H1 (cell line): ENCODE results near the gene SGMS2. TPM values are rescaled to one million over a fixed set of nuclear protein-coding genes. Genes with fewer than 3 reads are reported as not detected.

Source experiments
- CTCF ChIA-PET: fragments of 300-600 bp; sonication (Branson Sonifier 250); formaldehyde crosslinking; loops from one replicate; lab custom pipeline; 2021; ENCODE audit not compliant: partially characterized antibody; lab: Charles Lee
- POLR2A ChIA-PET: fragments of 300-600 bp; sonication (Branson Sonifier 250); formaldehyde crosslinking; loops from one replicate; lab custom pipeline; 2021; ENCODE audit warnings: inconsistent platforms; ENCODE audit not compliant: partially characterized antibody; lab: Charles Lee
- DNase-seq, 2 experiments: peaks; one replicate each; pipeline versions ENCODE4 v3.0.0 to v3.0.0-alpha.2; 2010 to 2022; ENCODE audit warnings: low spot score in 2 of 2, low read depth in 1 of 2, mixed read lengths in 1 of 2
- FAIRE-seq: peaks from 2 replicates; lab custom pipeline; 2011; peaks lifted over from hg19 to GRCh38; lab: Jason Lieb, UNC
- H2AFZ ChIP-seq: 2 replicates; pipeline ENCODE4 v1.8.1; 2012; ENCODE audit warnings: low read length, inconsistent platforms
- H2AK5ac ChIP-seq: 2 replicates; pipeline ENCODE4 v1.6.1; 2013; ENCODE audit warnings: low read depth, low read length
- H2BK120ac ChIP-seq: replicated peaks from 2 replicates; pipeline ENCODE3; 2013; ENCODE audit warnings: low read depth, low read length, inconsistent platforms
- H2BK12ac ChIP-seq: 2 replicates; pipeline ENCODE4 v1.6.1; 2013; ENCODE audit warnings: low read depth, low read length
- H2BK15ac ChIP-seq: 2 replicates; pipeline ENCODE4 v1.6.1; 2013; ENCODE audit warnings: low read length
- H2BK20ac ChIP-seq: 2 replicates; pipeline ENCODE4 v1.6.1; 2013; ENCODE audit warnings: low read length
- H2BK5ac ChIP-seq: 2 replicates; pipeline ENCODE4 v1.6.1; 2013; ENCODE audit warnings: low read depth, low read length
- H3K14ac ChIP-seq: 2 replicates; pipeline ENCODE4 v1.6.1; 2013; ENCODE audit warnings: inconsistent platforms; ENCODE audit not compliant: insufficient read length
- H3K18ac ChIP-seq: 2 replicates; pipeline ENCODE4 v1.6.1; 2013; ENCODE audit warnings: low read length; ENCODE audit errors: extremely low read depth
- H3K23ac ChIP-seq: 2 replicates; pipeline ENCODE4 v1.6.1; 2013; ENCODE audit warnings: inconsistent platforms; ENCODE audit not compliant: insufficient read length
- H3K23me2 ChIP-seq: 2 replicates; pipeline ENCODE4 v1.6.1; 2013; ENCODE audit warnings: low read depth, low read length
- H3K27ac ChIP-seq: 2 replicates; pipeline ENCODE4 v1.6.1; 2011; ENCODE audit warnings: low read depth, low read length, inconsistent platforms
- H3K27me3 ChIP-seq, 4 experiments: replicated peaks in 1 of 4; 1 replicate in 1 of 4; 2 replicates in 3 of 4; pipeline versions ENCODE4 v1.6.1 to v1.8.1; 2011 to 2013; ENCODE audit warnings: low read length in 3 of 4, mild to moderate bottlenecking in 3 of 4, inconsistent platforms in 2 of 4, mixed read lengths in 2 of 4, moderate library complexity in 1 of 4; ENCODE audit not compliant: control insufficient read depth in 3 of 4, insufficient read depth in 3 of 4; ENCODE audit errors: extremely low read depth in 1 of 4
- H3K36me3 ChIP-seq, 4 experiments: 2 replicates each; pipeline versions ENCODE4 v1.6.1 to v1.8.1; 2011 to 2013; ENCODE audit warnings: mild to moderate bottlenecking in 4 of 4, low read length in 3 of 4, moderate library complexity in 2 of 4, control low read depth in 1 of 4, inconsistent platforms in 1 of 4; ENCODE audit not compliant: insufficient read depth in 4 of 4, control insufficient read depth in 2 of 4
- H3K4ac ChIP-seq: replicated peaks from 2 replicates; pipeline ENCODE3; 2013; ENCODE audit warnings: low read length, low read depth, mixed read lengths, inconsistent platforms; ENCODE audit not compliant: insufficient read length
- H3K4me1 ChIP-seq, 4 experiments: replicated peaks in 1 of 4; 1 replicate in 1 of 4; 2 replicates in 3 of 4; pipeline versions ENCODE4 v1.6.1 to v1.8.1; 2011 to 2013; ENCODE audit warnings: low read length in 3 of 4, inconsistent platforms in 2 of 4, mixed read lengths in 1 of 4; ENCODE audit not compliant: insufficient read depth in 4 of 4, control insufficient read depth in 3 of 4
- H3K4me2 ChIP-seq, 2 experiments: 2 replicates each; pipeline versions ENCODE4 v1.6.1 to v1.8.1; 2011 to 2013; ENCODE audit warnings: low read depth in 2 of 2, low read length in 2 of 2, control low read depth in 1 of 2, inconsistent platforms in 1 of 2, mild to moderate bottlenecking in 1 of 2; ENCODE audit not compliant: insufficient read depth in 1 of 2
- H3K4me3 ChIP-seq, 4 experiments: fragments of 200-600, 300-600 bp in 1 of 4; sonication (generic), shearing (Covaris generic), sonication (Bioruptor Twin) in 1 of 4; 2 replicates each; pipeline versions ENCODE4 v1.5.1 to v1.8.1; 2011 to 2016; ENCODE audit warnings: low read length in 4 of 4, low read depth in 3 of 4, control low read depth in 2 of 4, inconsistent platforms in 2 of 4, mild to moderate bottlenecking in 2 of 4, mixed read lengths in 1 of 4, moderate library complexity in 1 of 4; ENCODE audit not compliant: insufficient read depth in 2 of 4; ENCODE audit errors: extremely low read depth in 1 of 4
- H3K56ac ChIP-seq: replicated peaks from 2 replicates; pipeline ENCODE3; 2013; ENCODE audit warnings: low read depth, mild to moderate bottlenecking, mixed read lengths, low read length, inconsistent platforms; ENCODE audit not compliant: insufficient read length
- H3K79me1 ChIP-seq: 2 replicates; pipeline ENCODE4 v1.6.1; 2013; ENCODE audit warnings: low read depth, low read length, control low read depth
- H3K79me2 ChIP-seq, 2 experiments: 2 replicates each; pipeline versions ENCODE4 v1.6.1 to v1.8.1; 2012 to 2013; ENCODE audit warnings: low read length in 2 of 2, mild to moderate bottlenecking in 2 of 2, inconsistent platforms in 1 of 2; ENCODE audit not compliant: insufficient read depth in 2 of 2, control insufficient read depth in 1 of 2
- H3K9ac ChIP-seq, 4 experiments: replicated peaks in 1 of 4; 1 replicate in 1 of 4; 2 replicates in 3 of 4; pipeline versions ENCODE4 v1.6.1 to v1.8.1; 2011 to 2013; ENCODE audit warnings: low read depth in 3 of 4, low read length in 3 of 4, control low read depth in 2 of 4, mild to moderate bottlenecking in 2 of 4, moderate library complexity in 2 of 4, inconsistent platforms in 1 of 4; ENCODE audit errors: extremely low read depth in 1 of 4
- H3K9me3 ChIP-seq, 2 experiments: 2 replicates each; pipeline versions ENCODE4 v1.6.1 to v1.8.1; 2012 to 2013; ENCODE audit warnings: mild to moderate bottlenecking in 2 of 2, moderate library complexity in 2 of 2, control low read depth in 1 of 2, inconsistent platforms in 1 of 2, low read depth in 1 of 2, low read length in 1 of 2, mixed read lengths in 1 of 2; ENCODE audit not compliant: insufficient read depth in 2 of 2
- H4K20me1 ChIP-seq, 2 experiments: replicated peaks in 1 of 2; 2 replicates each; pipeline versions ENCODE3 to v1.8.1; 2011 to 2013; ENCODE audit warnings: inconsistent platforms in 2 of 2, low read length in 2 of 2, mild to moderate bottlenecking in 1 of 2; ENCODE audit not compliant: insufficient read depth in 2 of 2, control insufficient read depth in 1 of 2
- H4K5ac ChIP-seq: 2 replicates; pipeline ENCODE4 v1.6.1; 2013; ENCODE audit warnings: low read length, low read depth, mixed read lengths, inconsistent platforms; ENCODE audit not compliant: insufficient read length
- H4K8ac ChIP-seq: 2 replicates; pipeline ENCODE4 v1.8.0; 2013; ENCODE audit warnings: mild to moderate bottlenecking, moderate library complexity, low read length, inconsistent platforms; ENCODE audit not compliant: insufficient read depth; ENCODE audit errors: extremely low read depth
- H4K91ac ChIP-seq: replicated peaks from 2 replicates; pipeline ENCODE3; 2013; ENCODE audit warnings: low read length, mixed read lengths, inconsistent platforms; ENCODE audit not compliant: insufficient read length
- CBX5 ChIP-seq: fragments of 300-800, 300-1000 bp; sonication (generic); IDR thresholded peaks from 2 replicates; pipeline ENCODE4 v1.7.1; 2016; ENCODE audit warnings: antibody characterized with exemption, low read length, low read depth
- FOSL1 ChIP-seq: IDR thresholded peaks from 2 replicates; pipeline ENCODE4 v1.6.1; 2011; ENCODE audit warnings: mild to moderate bottlenecking, low read depth, low read length, moderate library complexity; ENCODE audit not compliant: insufficient read depth
- GABPA ChIP-seq: IDR thresholded peaks from 2 replicates; pipeline ENCODE4 v1.6.1; 2011; ENCODE audit warnings: mild to moderate bottlenecking, low read length, moderate library complexity, borderline replicate concordance; ENCODE audit not compliant: insufficient read depth
- NANOG ChIP-seq: IDR thresholded peaks from 2 replicates; pipeline ENCODE4 v1.6.1; 2011; ENCODE audit warnings: low read length, low read depth, mild to moderate bottlenecking, inconsistent platforms; ENCODE audit not compliant: insufficient read depth, poor library complexity, severe bottlenecking
- PHF8 ChIP-seq: fragments of 200-600 bp; sonication (generic); conservative IDR thresholded peaks from 2 replicates; pipeline ENCODE4 v1.7.1; 2012; ENCODE audit warnings: low read depth, mild to moderate bottlenecking, inconsistent platforms, low read length, moderate library complexity
- SIX5 ChIP-seq: IDR thresholded peaks from 2 replicates; pipeline ENCODE4 v1.6.1; 2011; ENCODE audit warnings: mild to moderate bottlenecking, low read depth, low read length
- ZNF274 ChIP-seq: IDR thresholded peaks from 2 replicates; pipeline ENCODE4 v1.7.0; 2012; ENCODE audit warnings: low read length, borderline replicate concordance; ENCODE audit errors: extremely low read depth
- WGBS, 2 experiments: shearing (Covaris generic) in 1 of 2; methylation state at CpG; one replicate each; pipeline versions ENCODE4 v1.1.6 to v1.1.7; 2013 to 2015; ENCODE audit warnings: low lambda C conversion rate in 2 of 2, mixed read lengths in 2 of 2, inconsistent platforms in 1 of 2, low coverage in 1 of 2, missing lambda C conversion rate in 1 of 2; ENCODE audit not compliant: insufficient replicate concordance in 2 of 2, insufficient coverage in 1 of 2, insufficient read length in 1 of 2; ENCODE audit errors: extremely low coverage in 1 of 2, missing lambda C conversion rate in 1 of 2; 5-methylcytosine and 5-hydroxymethylcytosine counted together
- polyA plus RNA-seq, 7 experiments: library from polyadenylated mRNA; depleted of rRNA in 3 of 7; stranded (reverse) in 5 of 7; unstranded in 2 of 7; fragments of >200 nt in 5 of 7; fragments of 200-250 nt in 2 of 7; gene quantifications; 1 replicate in 5 of 7; 2 replicates in 1 of 7; 4 replicates in 1 of 7; pipeline versions ENCODE4 v1.2.1 to v1.2.3, GENCODE V29; 2011 to 2013; ENCODE audit warnings: missing spikeins in 2 of 7, mixed read lengths in 2 of 7
- total RNA-seq: library from RNA; stranded (reverse); fragmentation: NEBNext Ultra II Directional; extraction: Animal tissue kit (Norgen Biotek cat#: 25700); gene quantifications from 2 replicates; pipeline ENCODE4 v1.2.1, GENCODE V29; 2021

SGMS2 gene
- total and polyA plus RNA-seq, 2 of the 8 experiments (the other 6 are each of a cell fraction or from before 2014, with no cell fraction given): 0.04 to 1.3 TPM

- Histone ChIP-seq H3K79me2 (no peaks in the 10 kb centered on the region), H4K5ac (no peak overlapping the region), H3K23me2 (no peaks in the 10 kb centered on the region), H3K14ac (no peak overlapping the region), H3K36me3 (no peaks in the 10 kb centered on the region; a peak in 2 of 8 replicates), H3K79me1 (no peaks in the 10 kb centered on the region), H4K91ac (no peak overlapping the region), H3K27ac (no peak overlapping the region), H3K27me3 (no peaks in the 10 kb centered on the region), H4K8ac (no peak overlapping the region), H3K9me3 (0 out of 4 replicates have a peak, but pooled peaks cover 0 to 4% of the 10 kb centered on the region in 2 experiments), H2BK15ac (no peak overlapping the region), H2AFZ (no peak overlapping the region), H3K56ac (no peak overlapping the region), H2BK20ac (no peak overlapping the region), H2BK5ac (no peak overlapping the region), H3K4me3 (no peak overlapping the region), H3K23ac (no peak overlapping the region), H3K4ac (no peak overlapping the region), H3K4me1 (peaks cover 0 to 13% (median 0%) of the 10 kb centered on the region in 4 experiments; a peak in 2 of 7 replicates), H4K20me1 (no peaks in the 10 kb centered on the region), H3K4me2 (no peak overlapping the region), H2BK120ac (no peak overlapping the region), H3K18ac (no peak overlapping the region), H2BK12ac (no peak overlapping the region), H2AK5ac (no peak overlapping the region), H3K9ac (no peak overlapping the region)
- FAIRE-seq (no peak), DNase-seq (no peak)
- ChIA-PET CTCF (interaction anchor here (0.6 to 1.8 kb wide), 7 partner anchors 9 to 172 kb away, joined by 3 to 7 read pairs (median 3); no protein-coding TSS in a partner anchor), POLR2A (interaction anchor here (1.0 kb wide), 1 partner anchor 8 kb away, joined by 3 read pairs; no protein-coding TSS in a partner anchor)
- WGBS, 2 experiments: 84% methylated on average over 2 of the region's 2 CpGs; no CpG with 5 or more reads in 1 of the 2 experiments
- TF ChIP-seq NANOG (no peak), CBX5 (no peak), PHF8 (no peak), ZNF274 (no peak), FOSL1 (no peak), GABPA (no peak), SIX5 (no peak)
Observed at GRCh38 chr4:107902715-107903114, 78.0 kb downstream of the SGMS2 start.
